HepG2 (cell line): ENCODE data around the gene POC1A. TPM values are rescaled to one million over a fixed set of nuclear protein-coding genes. Genes with fewer than 3 reads are reported as not detected.

Experiments
- GATAD1 ChIP-seq: IDR thresholded peaks from 2 replicates; pipeline ENCODE4 v1.6.1; 2016; ENCODE audit warnings: missing genetic modification reagents, missing compliant biosample characterization
- KLF6 ChIP-seq: IDR thresholded peaks from 2 replicates; pipeline ENCODE4 v1.8.0; 2016; ENCODE audit warnings: missing biosample characterization, missing genetic modification reagents
- MAF1 ChIP-seq: sonication (generic); formaldehyde crosslinking; IDR thresholded peaks from 2 replicates; pipeline ENCODE4 v1.5.0; 2020; ENCODE audit warnings: missing genetic modification reagents, borderline replicate concordance
- NFIC ChIP-seq: IDR thresholded peaks from 2 replicates; pipeline ENCODE4 v1.6.1; 2012; ENCODE audit warnings: mild to moderate bottlenecking, low read length, inconsistent platforms
- SOX6 ChIP-seq, 2 experiments: fragments of 450-650 bp in 1 of 2; sonication (generic) in 1 of 2; formaldehyde crosslinking in 1 of 2; IDR thresholded peaks; 2 replicates each; pipeline versions ENCODE4 v1.4.0 to v1.6.1; 2017 to 2020; ENCODE audit warnings: antibody characterized with exemption in 1 of 2, mild to moderate bottlenecking in 1 of 2, missing genetic modification reagents in 1 of 2
- SRF ChIP-seq: IDR thresholded peaks from 2 replicates; pipeline ENCODE4 v1.6.1; 2011; ENCODE audit warnings: mild to moderate bottlenecking, low read depth, low read length, moderate library complexity
- TEAD3 ChIP-seq: optimal IDR thresholded peaks from 2 replicates; pipeline ENCODE3; 2016; ENCODE audit warnings: borderline replicate concordance
- ZBTB3 ChIP-seq: sonication (generic); formaldehyde crosslinking; IDR thresholded peaks from 2 replicates; pipeline ENCODE4 v1.4.0; 2020; ENCODE audit warnings: low read depth, mild to moderate bottlenecking, moderate library complexity, missing genetic modification reagents, borderline replicate concordance
- ZFX ChIP-seq: sonication (generic); formaldehyde crosslinking; IDR thresholded peaks from 2 replicates; pipeline ENCODE4 v1.4.0; 2020; ENCODE audit warnings: mild to moderate bottlenecking, low read depth, missing genetic modification reagents, moderate library complexity
- ZNF12 ChIP-seq: sonication (generic); formaldehyde crosslinking; IDR thresholded peaks from 2 replicates; pipeline ENCODE4 v1.5.0; 2020; ENCODE audit warnings: missing genetic modification reagents
- ZNF160 ChIP-seq: sonication (generic); formaldehyde crosslinking; IDR thresholded peaks from 2 replicates; pipeline ENCODE4 v1.8.0; 2022; ENCODE audit warnings: mild to moderate bottlenecking, inconsistent platforms, missing genetic modification reagents
- ZNF703 ChIP-seq: sonication (generic); formaldehyde crosslinking; IDR thresholded peaks from 2 replicates; pipeline ENCODE4 v1.5.1; 2020; ENCODE audit warnings: missing genetic modification reagents, mild to moderate bottlenecking, moderate library complexity, borderline replicate concordance
- polyA plus RNA-seq, 8 experiments: library from polyadenylated mRNA; depleted of rRNA in 3 of 8; stranded (reverse) in 7 of 8; unstranded in 1 of 8; fragments of >200 nt; fragmentation: Illumina TruSeq in 4 of 8; extraction: Trizol in 4 of 8; gene quantifications; 2 replicates each; pipeline versions ENCODE4 v1.2.1 to v1.2.3, GENCODE V29; 2011 to 2016; ENCODE audit warnings: low read depth in 4 of 8, missing spikeins in 1 of 8, mixed read lengths in 1 of 8; ENCODE audit not compliant: insufficient read depth in 1 of 8
- total RNA-seq, 5 experiments: library from RNA; depleted of rRNA; stranded (reverse); fragments of >200 nt; fragmentation: Illumina TruSeq; extraction: Trizol; gene quantifications; 2 replicates each; pipeline ENCODE4 v1.2.3, GENCODE V29; 2016; ENCODE audit warnings: low read depth in 1 of 5
- TF ChIP-seq, protein P1 (sequence below): sonication (generic); formaldehyde crosslinking; IDR thresholded peaks from 2 replicates; pipeline ENCODE4 v1.4.0; 2020; ENCODE audit warnings: missing genetic modification reagents
- TF ChIP-seq, protein P2 (sequence below): sonication (generic); formaldehyde crosslinking; IDR thresholded peaks from 2 replicates; pipeline ENCODE4 v1.5.1; 2020; ENCODE audit warnings: missing genetic modification reagents, mild to moderate bottlenecking, borderline replicate concordance
- TF ChIP-seq, protein P3 (sequence below), 2 experiments: sonication (generic) in 1 of 2; formaldehyde crosslinking in 1 of 2; IDR thresholded peaks; 2 replicates each; pipeline versions ENCODE4 v1.5.1 to v1.6.1; 2011 to 2020; ENCODE audit warnings: borderline replicate concordance in 1 of 2, low read depth in 1 of 2, low read length in 1 of 2, mild to moderate bottlenecking in 1 of 2, missing genetic modification reagents in 1 of 2, moderate library complexity in 1 of 2
- TF ChIP-seq, protein P4 (sequence below): sonication (generic); formaldehyde crosslinking; IDR thresholded peaks from 2 replicates; pipeline ENCODE4 v1.4.0; 2020; ENCODE audit warnings: missing genetic modification reagents, mild to moderate bottlenecking, borderline replicate concordance

POC1A gene
- total and polyA plus RNA-seq, 2 of the 13 experiments (the other 11 are each of a cell fraction or from before 2014, with no cell fraction given), result 14.6 to 20.0 TPM

DNA sequence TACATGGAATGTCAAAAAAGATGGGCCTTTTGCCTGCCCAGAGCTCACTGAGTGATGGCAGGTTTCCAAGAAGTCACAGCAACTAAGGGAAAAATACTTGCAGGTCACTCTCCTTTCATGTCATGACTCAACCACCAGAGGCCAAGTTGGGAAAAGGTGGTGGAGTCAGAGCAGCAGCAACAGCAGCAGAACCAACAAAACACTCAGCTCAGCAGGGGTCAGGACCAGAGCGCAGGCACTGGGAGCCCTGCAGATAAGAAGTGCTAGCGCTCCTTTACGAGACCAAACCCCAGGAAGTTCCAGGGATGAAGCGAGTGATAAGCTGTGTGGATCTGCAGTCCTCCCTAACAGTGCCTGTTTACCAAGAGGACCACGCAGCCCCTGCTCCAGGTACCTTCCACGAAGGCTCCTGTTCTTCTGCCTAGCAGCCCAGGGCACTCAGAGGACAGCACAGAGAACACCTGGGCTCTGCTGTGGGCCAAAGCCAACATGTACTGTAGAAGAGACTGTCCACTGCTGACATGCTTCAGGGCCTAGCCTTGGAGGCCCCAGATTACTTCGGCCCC, 26.0 kb downstream of the POC1A start (continued):
- TF ChIP-seq, protein P1, sequence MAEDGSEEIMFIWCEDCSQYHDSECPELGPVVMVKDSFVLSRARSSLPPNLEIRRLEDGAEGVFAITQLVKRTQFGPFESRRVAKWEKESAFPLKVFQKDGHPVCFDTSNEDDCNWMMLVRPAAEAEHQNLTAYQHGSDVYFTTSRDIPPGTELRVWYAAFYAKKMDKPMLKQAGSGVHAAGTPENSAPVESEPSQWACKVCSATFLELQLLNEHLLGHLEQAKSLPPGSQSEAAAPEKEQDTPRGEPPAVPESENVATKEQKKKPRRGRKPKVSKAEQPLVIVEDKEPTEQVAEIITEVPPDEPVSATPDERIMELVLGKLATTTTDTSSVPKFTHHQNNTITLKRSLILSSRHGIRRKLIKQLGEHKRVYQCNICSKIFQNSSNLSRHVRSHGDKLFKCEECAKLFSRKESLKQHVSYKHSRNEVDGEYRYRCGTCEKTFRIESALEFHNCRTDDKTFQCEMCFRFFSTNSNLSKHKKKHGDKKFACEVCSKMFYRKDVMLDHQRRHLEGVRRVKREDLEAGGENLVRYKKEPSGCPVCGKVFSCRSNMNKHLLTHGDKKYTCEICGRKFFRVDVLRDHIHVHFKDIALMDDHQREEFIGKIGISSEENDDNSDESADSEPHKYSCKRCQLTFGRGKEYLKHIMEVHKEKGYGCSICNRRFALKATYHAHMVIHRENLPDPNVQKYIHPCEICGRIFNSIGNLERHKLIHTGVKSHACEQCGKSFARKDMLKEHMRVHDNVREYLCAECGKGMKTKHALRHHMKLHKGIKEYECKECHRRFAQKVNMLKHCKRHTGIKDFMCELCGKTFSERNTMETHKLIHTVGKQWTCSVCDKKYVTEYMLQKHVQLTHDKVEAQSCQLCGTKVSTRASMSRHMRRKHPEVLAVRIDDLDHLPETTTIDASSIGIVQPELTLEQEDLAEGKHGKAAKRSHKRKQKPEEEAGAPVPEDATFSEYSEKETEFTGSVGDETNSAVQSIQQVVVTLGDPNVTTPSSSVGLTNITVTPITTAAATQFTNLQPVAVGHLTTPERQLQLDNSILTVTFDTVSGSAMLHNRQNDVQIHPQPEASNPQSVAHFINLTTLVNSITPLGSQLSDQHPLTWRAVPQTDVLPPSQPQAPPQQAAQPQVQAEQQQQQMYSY (CRISPR knock-in tag), result no peak
- TF ChIP-seq NFIC (no peak), ZNF703 (no peak), SOX6 (IDR thresholded peaks at IDR 0.05) (no peak), SOX6 (CRISPR knock-in tag; IDR thresholded peaks at IDR 0.05) (no peak), KLF6 (CRISPR knock-in tag) (no peak), ZNF12 (CRISPR knock-in tag) (0 out of 2 replicates have a peak, but pooled peaks have one; percentile 18), GATAD1 (CRISPR knock-in tag) (0 out of 2 replicates have a peak, but pooled peaks have one; percentile 28), MAF1 (CRISPR knock-in tag) (no peak), ZNF160 (CRISPR knock-in tag) (no peak), ZBTB3 (CRISPR knock-in tag) (no peak), SRF (no peak), TEAD3 (CRISPR knock-in tag) (peak; percentile 50), ZFX (CRISPR knock-in tag) (no peak)
- TF ChIP-seq, protein P2, sequence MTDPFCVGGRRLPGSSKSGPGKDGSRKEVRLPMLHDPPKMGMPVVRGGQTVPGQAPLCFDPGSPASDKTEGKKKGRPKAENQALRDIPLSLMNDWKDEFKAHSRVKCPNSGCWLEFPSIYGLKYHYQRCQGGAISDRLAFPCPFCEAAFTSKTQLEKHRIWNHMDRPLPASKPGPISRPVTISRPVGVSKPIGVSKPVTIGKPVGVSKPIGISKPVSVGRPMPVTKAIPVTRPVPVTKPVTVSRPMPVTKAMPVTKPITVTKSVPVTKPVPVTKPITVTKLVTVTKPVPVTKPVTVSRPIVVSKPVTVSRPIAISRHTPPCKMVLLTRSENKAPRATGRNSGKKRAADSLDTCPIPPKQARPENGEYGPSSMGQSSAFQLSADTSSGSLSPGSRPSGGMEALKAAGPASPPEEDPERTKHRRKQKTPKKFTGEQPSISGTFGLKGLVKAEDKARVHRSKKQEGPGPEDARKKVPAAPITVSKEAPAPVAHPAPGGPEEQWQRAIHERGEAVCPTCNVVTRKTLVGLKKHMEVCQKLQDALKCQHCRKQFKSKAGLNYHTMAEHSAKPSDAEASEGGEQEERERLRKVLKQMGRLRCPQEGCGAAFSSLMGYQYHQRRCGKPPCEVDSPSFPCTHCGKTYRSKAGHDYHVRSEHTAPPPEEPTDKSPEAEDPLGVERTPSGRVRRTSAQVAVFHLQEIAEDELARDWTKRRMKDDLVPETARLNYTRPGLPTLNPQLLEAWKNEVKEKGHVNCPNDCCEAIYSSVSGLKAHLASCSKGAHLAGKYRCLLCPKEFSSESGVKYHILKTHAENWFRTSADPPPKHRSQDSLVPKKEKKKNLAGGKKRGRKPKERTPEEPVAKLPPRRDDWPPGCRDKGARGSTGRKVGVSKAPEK, result no peak
- TF ChIP-seq, protein P3, sequence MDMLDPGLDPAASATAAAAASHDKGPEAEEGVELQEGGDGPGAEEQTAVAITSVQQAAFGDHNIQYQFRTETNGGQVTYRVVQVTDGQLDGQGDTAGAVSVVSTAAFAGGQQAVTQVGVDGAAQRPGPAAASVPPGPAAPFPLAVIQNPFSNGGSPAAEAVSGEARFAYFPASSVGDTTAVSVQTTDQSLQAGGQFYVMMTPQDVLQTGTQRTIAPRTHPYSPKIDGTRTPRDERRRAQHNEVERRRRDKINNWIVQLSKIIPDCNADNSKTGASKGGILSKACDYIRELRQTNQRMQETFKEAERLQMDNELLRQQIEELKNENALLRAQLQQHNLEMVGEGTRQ (IDR thresholded peaks at IDR 0.05; ENCODE audit: low read depth, low read length), result no peak
- TF ChIP-seq, protein P3 (CRISPR knock-in tag; IDR thresholded peaks at IDR 0.05; ENCODE audit: borderline replicate concordance), result no peak
- TF ChIP-seq, protein P4, sequence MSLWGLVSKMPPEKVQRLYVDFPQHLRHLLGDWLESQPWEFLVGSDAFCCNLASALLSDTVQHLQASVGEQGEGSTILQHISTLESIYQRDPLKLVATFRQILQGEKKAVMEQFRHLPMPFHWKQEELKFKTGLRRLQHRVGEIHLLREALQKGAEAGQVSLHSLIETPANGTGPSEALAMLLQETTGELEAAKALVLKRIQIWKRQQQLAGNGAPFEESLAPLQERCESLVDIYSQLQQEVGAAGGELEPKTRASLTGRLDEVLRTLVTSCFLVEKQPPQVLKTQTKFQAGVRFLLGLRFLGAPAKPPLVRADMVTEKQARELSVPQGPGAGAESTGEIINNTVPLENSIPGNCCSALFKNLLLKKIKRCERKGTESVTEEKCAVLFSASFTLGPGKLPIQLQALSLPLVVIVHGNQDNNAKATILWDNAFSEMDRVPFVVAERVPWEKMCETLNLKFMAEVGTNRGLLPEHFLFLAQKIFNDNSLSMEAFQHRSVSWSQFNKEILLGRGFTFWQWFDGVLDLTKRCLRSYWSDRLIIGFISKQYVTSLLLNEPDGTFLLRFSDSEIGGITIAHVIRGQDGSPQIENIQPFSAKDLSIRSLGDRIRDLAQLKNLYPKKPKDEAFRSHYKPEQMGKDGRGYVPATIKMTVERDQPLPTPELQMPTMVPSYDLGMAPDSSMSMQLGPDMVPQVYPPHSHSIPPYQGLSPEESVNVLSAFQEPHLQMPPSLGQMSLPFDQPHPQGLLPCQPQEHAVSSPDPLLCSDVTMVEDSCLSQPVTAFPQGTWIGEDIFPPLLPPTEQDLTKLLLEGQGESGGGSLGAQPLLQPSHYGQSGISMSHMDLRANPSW (CRISPR knock-in tag), result no peak
